Measurements from ENCODE around the gene CASS4. TPM values are rescaled to one million over a fixed set of nuclear protein-coding genes. Genes with fewer than 3 reads are reported as not detected.

Gene CASS4
- total RNA-seq, 1 donor: 3.5 TPM

- DNase-seq (ENCODE audit: low read depth): peak; percentile 79
- peak; percentile 8 for TF ChIP-seq CTCF (IDR thresholded peaks at IDR 0.05; ENCODE audit: insufficient read depth, low read depth, low read length)
- H3K4me3 ChIP-seq (ENCODE audit: low read depth, low read length): no peak overlapping the region
Observed at GRCh38 chr20:56422076-56422823, 10.2 kb downstream of the CASS4 start.

DNA sequence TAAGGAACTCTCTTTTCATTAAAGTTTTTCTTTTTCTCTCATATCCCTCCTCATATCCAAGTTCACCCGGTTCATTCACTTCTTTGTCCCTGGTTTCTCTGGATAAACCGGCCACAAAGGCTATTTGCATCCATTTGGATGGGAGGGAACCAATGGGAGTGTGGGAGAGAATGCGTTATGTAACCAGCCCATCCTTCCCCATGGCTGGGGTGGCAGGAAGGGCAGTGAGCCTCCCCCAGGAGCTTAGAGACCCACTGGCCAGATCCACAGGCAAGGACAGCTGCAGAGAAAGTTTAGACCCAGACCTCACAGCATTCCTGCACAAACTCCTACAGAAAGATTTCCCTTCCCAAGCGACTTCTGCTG, 10.7 kb downstream of the CASS4 start:
- DNase-seq (ENCODE audit: low read depth): no peak
- TF ChIP-seq CTCF (IDR thresholded peaks at IDR 0.05; ENCODE audit: insufficient read depth, low read depth, low read length): no peak
- H3K4me3 ChIP-seq (ENCODE audit: low read depth, low read length): no peak overlapping the region

- TF ChIP-seq CTCF (IDR thresholded peaks at IDR 0.05; ENCODE audit: insufficient read depth, low read depth, low read length): no peak
- DNase-seq (ENCODE audit: low read depth): no peak
- no peak overlapping the region for H3K4me3 ChIP-seq (ENCODE audit: low read depth, low read length)
Observed at GRCh38 chr20:56423211-56423610, 11.2 kb downstream of the CASS4 start.

- TF ChIP-seq CTCF (IDR thresholded peaks at IDR 0.05; ENCODE audit: insufficient read depth, low read depth, low read length): no peak
- DNase-seq (ENCODE audit: low read depth): peak; percentile 44
- no peak overlapping the region for H3K4me3 ChIP-seq (ENCODE audit: low read depth, low read length)
Observed at GRCh38 chr20:56423886-56424285, 11.8 kb downstream of the CASS4 start.

DNA sequence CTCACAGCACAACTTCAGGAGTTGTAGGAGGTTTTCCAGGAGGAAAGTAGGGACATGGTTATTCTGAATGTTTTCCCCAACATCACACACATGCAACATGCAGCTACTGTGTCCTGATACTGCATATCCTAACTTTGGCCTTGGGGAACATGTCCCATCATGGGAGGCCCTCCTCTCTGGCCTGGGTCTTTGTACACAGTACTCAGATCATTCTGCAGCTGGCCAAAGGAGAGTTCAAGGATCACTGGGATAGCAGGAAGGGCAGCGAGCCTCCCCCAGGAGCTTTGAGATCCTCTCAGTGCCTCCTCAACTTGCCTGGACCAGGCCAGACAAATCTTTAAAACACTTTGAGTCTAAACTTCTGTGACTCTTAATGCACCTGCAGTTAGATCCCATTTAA, 12.9 kb downstream of the CASS4 start:
- DNase-seq (ENCODE audit: low read depth): no peak
- no peak overlapping the region for H3K4me3 ChIP-seq (ENCODE audit: low read depth, low read length)
- TF ChIP-seq CTCF (IDR thresholded peaks at IDR 0.05; ENCODE audit: insufficient read depth, low read depth, low read length): no peak

DNA sequence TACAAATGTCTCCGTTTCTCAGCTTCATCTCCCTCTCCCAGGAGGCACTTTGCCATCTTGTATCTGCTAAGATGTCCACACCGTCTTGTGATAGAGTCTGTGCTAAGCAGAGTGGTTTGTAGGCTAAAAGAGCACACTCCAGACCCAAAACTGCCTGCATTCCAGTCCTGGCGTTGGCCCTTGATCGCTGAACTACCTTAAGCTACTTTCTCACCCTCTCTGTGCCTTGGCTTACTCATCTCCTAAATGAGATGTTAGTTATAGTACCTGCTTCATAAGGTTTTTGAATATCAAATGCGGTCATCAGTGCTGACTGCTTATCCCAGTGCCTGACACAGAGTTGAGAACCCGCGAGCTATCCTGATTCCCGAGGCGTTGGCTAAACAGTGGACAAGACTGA, 14.0 kb downstream of the CASS4 start:
- no peak for DNase-seq (ENCODE audit: low read depth)
- no peak for TF ChIP-seq CTCF (IDR thresholded peaks at IDR 0.05; ENCODE audit: insufficient read depth, low read depth, low read length)
- no peak overlapping the region for H3K4me3 ChIP-seq (ENCODE audit: low read depth, low read length)

GRCh38 chr20:56426926-56427325, 14.9 kb downstream of the CASS4 start:
- DNase-seq (ENCODE audit: low read depth): no peak
- H3K4me3 ChIP-seq (ENCODE audit: low read depth, low read length): no peak overlapping the region

More at GRCh38 chr20:56426926-56427325, 14.9 kb downstream of the CASS4 start:
- TF ChIP-seq CTCF (IDR thresholded peaks at IDR 0.05; ENCODE audit: insufficient read depth, low read depth, low read length): no peak
